Mesodermal cell (in vitro differentiated cells): ENCODE results near the gene ZNF516.

ENCODE experiments used
- H3K27ac ChIP-seq: 2 replicates; pipeline ENCODE4 v1.7.0; 2013; ENCODE audit warnings: mild to moderate bottlenecking, low read depth, low read length, moderate library complexity; ENCODE audit not compliant: severe bottlenecking
- H3K36me3 ChIP-seq: 2 replicates; pipeline ENCODE4 v1.7.1; 2013; ENCODE audit warnings: mild to moderate bottlenecking, low read length, moderate library complexity; ENCODE audit not compliant: control insufficient read depth, insufficient read depth
- H3K4me1 ChIP-seq: one replicate; pipeline ENCODE4 v1.7.1; 2013; ENCODE audit warnings: mild to moderate bottlenecking, low read length; ENCODE audit not compliant: insufficient read depth, control insufficient read depth, poor library complexity, severe bottlenecking
- H3K4me3 ChIP-seq: 2 replicates; pipeline ENCODE4 v1.7.0; 2013; ENCODE audit warnings: low read length, control low read depth, mild to moderate bottlenecking; ENCODE audit not compliant: insufficient read depth, poor library complexity, severe bottlenecking; ENCODE audit errors: extremely low read depth
- H3K9me3 ChIP-seq: 2 replicates; pipeline ENCODE4 v1.7.1; 2013; ENCODE audit warnings: mild to moderate bottlenecking, low read length, moderate library complexity; ENCODE audit not compliant: control insufficient read depth
- WGBS, 2 experiments: methylation state at CpG; one replicate each; pipeline ENCODE4 v1.1.5; 2013; ENCODE audit warnings: missing lambda C conversion rate in 2 of 2; ENCODE audit not compliant: insufficient coverage in 2 of 2; 5-methylcytosine and 5-hydroxymethylcytosine counted together

The ZNF516 gene

GRCh38 chr18:76466410-76466991, 28.5 kb downstream of the ZNF516 start:
- WGBS, 2 experiments = 89 to 97% methylated on average over 6 to 20 of the region's 20 CpGs
- peaks cover 10% of the 10 kb centered on the region for H3K4me1 ChIP-seq
- H3K4me3 ChIP-seq = no peak overlapping the region
- H3K27ac ChIP-seq = no peak overlapping the region
- H3K36me3 ChIP-seq = peaks cover 43% of the 10 kb centered on the region
- no peaks in the 10 kb centered on the region for H3K9me3 ChIP-seq

- WGBS, 2 experiments = 93 to 97% methylated on average over 22 to 23 of the region's 23 CpGs
- peaks cover 45% of the 10 kb centered on the region for H3K36me3 ChIP-seq
- H3K4me3 ChIP-seq = no peak overlapping the region
- no peaks in the 10 kb centered on the region for H3K9me3 ChIP-seq
- no peak overlapping the region for H3K27ac ChIP-seq
- H3K4me1 ChIP-seq = peaks cover 11% of the 10 kb centered on the region
Observed at GRCh38 chr18:76465630-76466409, 29.2 kb downstream of the ZNF516 start.

GRCh38 chr18:76464281-76465259, 30.5 kb downstream of the ZNF516 start:
- Histone ChIP-seq H3K4me3 (no peak overlapping the region), H3K4me1 (peaks cover 23% of the 10 kb centered on the region), H3K9me3 (no peaks in the 10 kb centered on the region), H3K27ac (no peak overlapping the region), H3K36me3 (peaks cover 50% of the 10 kb centered on the region)
- 96% methylated on average over 18 to 19 of the region's 19 CpGs for WGBS, 2 experiments

- no peak overlapping the region for H3K27ac ChIP-seq
- H3K4me3 ChIP-seq = no peak overlapping the region
- peaks cover 30% of the 10 kb centered on the region for H3K4me1 ChIP-seq
- WGBS, 2 experiments = 96 to 98% methylated on average over 5 of the region's 14 CpGs
- H3K36me3 ChIP-seq = peaks cover 55% of the 10 kb centered on the region
- no peaks in the 10 kb centered on the region for H3K9me3 ChIP-seq
Observed at GRCh38 chr18:76463872-76464271, 31.2 kb downstream of the ZNF516 start.

- WGBS, 2 experiments = 98 to 99% methylated on average over 16 to 18 of the region's 18 CpGs
- Histone ChIP-seq H3K36me3 (peaks cover 55% of the 10 kb centered on the region), H3K4me3 (no peak overlapping the region), H3K4me1 (peaks cover 32% of the 10 kb centered on the region), H3K9me3 (no peaks in the 10 kb centered on the region), H3K27ac (no peak overlapping the region)
Observed at GRCh38 chr18:76463358-76463757, 31.7 kb downstream of the ZNF516 start.

GRCh38 chr18:76462326-76462694, 32.7 kb downstream of the ZNF516 start:
- peaks cover 33% of the 10 kb centered on the region for H3K4me1 ChIP-seq
- WGBS, 2 experiments = 95% methylated on average over 9 to 10 of the region's 12 CpGs

GRCh38 chr18:76461692-76462325, 33.2 kb downstream of the ZNF516 start:
- Histone ChIP-seq H3K4me3 (no peak overlapping the region), H3K36me3 (peaks cover 55% of the 10 kb centered on the region), H3K27ac (no peak overlapping the region), H3K9me3 (no peaks in the 10 kb centered on the region), H3K4me1 (peaks cover 37% of the 10 kb centered on the region)
- WGBS, 2 experiments = 97% methylated on average over 21 of the region's 27 CpGs

More at GRCh38 chr18:76462326-76462694, 32.7 kb downstream of the ZNF516 start:
- no peaks in the 10 kb centered on the region for H3K9me3 ChIP-seq
- H3K36me3 ChIP-seq = peaks cover 55% of the 10 kb centered on the region
- no peak overlapping the region for H3K4me3 ChIP-seq
- H3K27ac ChIP-seq = no peak overlapping the region

GRCh38 chr18:76461148-76461547, 33.9 kb downstream of the ZNF516 start:
- H3K27ac ChIP-seq = no peak overlapping the region

GRCh38 chr18:76460482-76460881, 34.6 kb downstream of the ZNF516 start:
- H3K9me3 ChIP-seq = no peaks in the 10 kb centered on the region
- peak overlapping the region; percentile 76 for H3K27ac ChIP-seq
- H3K4me3 ChIP-seq = no peak overlapping the region
- H3K36me3 ChIP-seq = peaks cover 55% of the 10 kb centered on the region
- H3K4me1 ChIP-seq = peaks cover 50% of the 10 kb centered on the region
- 97% methylated on average over 7 to 9 of the region's 9 CpGs for WGBS, 2 experiments

More at GRCh38 chr18:76461148-76461547, 33.9 kb downstream of the ZNF516 start:
- H3K4me1 ChIP-seq = peaks cover 44% of the 10 kb centered on the region
- H3K36me3 ChIP-seq = peaks cover 55% of the 10 kb centered on the region
- H3K9me3 ChIP-seq = no peaks in the 10 kb centered on the region
- H3K4me3 ChIP-seq = no peak overlapping the region
- WGBS, 2 experiments = 97 to 100% methylated on average over 3 to 4 of the region's 8 CpGs

GRCh38 chr18:76459687-76460350, 35.2 kb downstream of the ZNF516 start:
- H3K4me1 ChIP-seq = peaks cover 57% of the 10 kb centered on the region
- H3K4me3 ChIP-seq = no peak overlapping the region
- no peaks in the 10 kb centered on the region for H3K9me3 ChIP-seq
- H3K36me3 ChIP-seq = peaks cover 55% of the 10 kb centered on the region
- 92 to 94% methylated on average over 26 of the region's 26 CpGs for WGBS, 2 experiments
- peak overlapping the region; percentile 76 for H3K27ac ChIP-seq
